ENCODE data around the gene RMRP.

DNA sequence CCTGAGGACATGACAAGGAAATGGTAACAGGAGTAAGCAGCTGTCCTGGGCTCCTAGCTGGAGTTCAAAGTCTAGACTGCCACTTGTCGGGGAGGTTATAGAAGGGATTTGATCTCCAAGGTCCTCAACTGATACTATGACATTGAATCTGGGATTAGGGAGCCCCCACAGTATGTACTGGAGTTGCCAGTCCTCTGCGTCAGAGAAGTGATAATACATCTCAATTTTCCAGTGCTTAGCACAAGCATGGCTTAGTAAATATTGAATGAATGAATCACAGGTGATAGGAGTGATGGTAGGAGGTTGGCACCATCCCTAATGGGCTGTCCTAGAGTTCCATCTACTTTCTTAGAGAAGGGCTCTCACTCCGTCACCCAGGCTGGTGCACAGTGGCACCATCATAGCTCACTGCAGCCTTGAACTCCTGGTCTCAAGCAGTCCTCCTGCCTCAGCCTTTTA is 38.2 kb upstream of the RMRP start:
- TF ChIP-seq, protein P1, sequence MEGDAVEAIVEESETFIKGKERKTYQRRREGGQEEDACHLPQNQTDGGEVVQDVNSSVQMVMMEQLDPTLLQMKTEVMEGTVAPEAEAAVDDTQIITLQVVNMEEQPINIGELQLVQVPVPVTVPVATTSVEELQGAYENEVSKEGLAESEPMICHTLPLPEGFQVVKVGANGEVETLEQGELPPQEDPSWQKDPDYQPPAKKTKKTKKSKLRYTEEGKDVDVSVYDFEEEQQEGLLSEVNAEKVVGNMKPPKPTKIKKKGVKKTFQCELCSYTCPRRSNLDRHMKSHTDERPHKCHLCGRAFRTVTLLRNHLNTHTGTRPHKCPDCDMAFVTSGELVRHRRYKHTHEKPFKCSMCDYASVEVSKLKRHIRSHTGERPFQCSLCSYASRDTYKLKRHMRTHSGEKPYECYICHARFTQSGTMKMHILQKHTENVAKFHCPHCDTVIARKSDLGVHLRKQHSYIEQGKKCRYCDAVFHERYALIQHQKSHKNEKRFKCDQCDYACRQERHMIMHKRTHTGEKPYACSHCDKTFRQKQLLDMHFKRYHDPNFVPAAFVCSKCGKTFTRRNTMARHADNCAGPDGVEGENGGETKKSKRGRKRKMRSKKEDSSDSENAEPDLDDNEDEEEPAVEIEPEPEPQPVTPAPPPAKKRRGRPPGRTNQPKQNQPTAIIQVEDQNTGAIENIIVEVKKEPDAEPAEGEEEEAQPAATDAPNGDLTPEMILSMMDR (IDR thresholded peaks at IDR 0.05): no peak
- TF ChIP-seq POLR2A (IDR thresholded peaks at IDR 0.05): no peak
